Activated naive CD4-positive, alpha-beta T cell treated with anti-CD3 and anti-CD28 coated beads for 36 hours (primary cell): Measurements from ENCODE around the gene MTUS2. TPM values are rescaled to one million over a fixed set of nuclear protein-coding genes. Genes with fewer than 3 reads are reported as not detected.

Experiments used
- CTCF ChIA-PET: fragments of 350-600 bp; sonication (Branson Sonifier 250); formaldehyde crosslinking; loops from one replicate; lab custom pipeline; 2021; ENCODE audit warnings: antibody characterized with exemption; lab: Charles Lee
- DNase-seq: peaks from one replicate; pipeline ENCODE4 v3.0.0-alpha.2; 2020
- H3K27ac Mint-ChIP-seq: one replicate; pipeline ENCODE4 v1.8.0; 2021; ENCODE audit warnings: mild to moderate bottlenecking, mixed read lengths
- H3K27me3 Mint-ChIP-seq: one replicate; pipeline ENCODE4 v1.8.0; 2021; ENCODE audit warnings: low read depth, mixed read lengths
- H3K36me3 Mint-ChIP-seq: one replicate; pipeline ENCODE4 v1.8.0; 2021; ENCODE audit warnings: low read depth, mixed read lengths
- H3K4me1 Mint-ChIP-seq: one replicate; pipeline ENCODE4 v1.8.0; 2021; ENCODE audit warnings: low read depth, mixed read lengths
- H3K4me3 Mint-ChIP-seq: one replicate; pipeline ENCODE4 v1.8.0; 2021; ENCODE audit warnings: mild to moderate bottlenecking, moderate library complexity, mixed read lengths
- H3K9me3 Mint-ChIP-seq: one replicate; pipeline ENCODE4 v1.8.0; 2021; ENCODE audit warnings: mixed read lengths
- intact Hi-C: fragments of 100-400 bp; cut with micrococcal nuclease; formaldehyde crosslinking; loops from one replicate; pipeline ENCODE4 v1.15.1; 2023
- total RNA-seq, 2 experiments: library from RNA; stranded (reverse); gene quantifications; one replicate each; pipeline ENCODE4 v1.2.3, GENCODE V29; 2021

Gene MTUS2
- total RNA-seq, 2 experiments from 2014 or later = not detected

GRCh38 chr13:29429286-29429900, 609.3 kb downstream of the MTUS2 start:
- Mint-ChIP-seq H3K4me3 (no peak overlapping the region), H3K27ac (no peak overlapping the region), H3K4me1 (peaks cover 7% of the 10 kb centered on the region), H3K36me3 (no peaks in the 10 kb centered on the region), H3K27me3 (peaks cover 42% of the 10 kb centered on the region), H3K9me3 (no peaks in the 10 kb centered on the region)
- DNase-seq = no peak
- intact Hi-C loops = no loop called here
- CTCF ChIA-PET = no interaction called here

GRCh38 chr13:29434217-29434945, 614.2 kb downstream of the MTUS2 start:
- no peaks in the 10 kb centered on the region for H3K4me1 Mint-ChIP-seq
- CTCF ChIA-PET = interaction anchor here (0.8 kb wide), 1 partner anchor 9 kb away, joined by 4 read pairs; no protein-coding TSS in a partner anchor
- H3K4me3 Mint-ChIP-seq = no peak overlapping the region
- H3K27ac Mint-ChIP-seq = no peak overlapping the region
- intact Hi-C loops = no loop called here
- no peaks in the 10 kb centered on the region for H3K9me3 Mint-ChIP-seq
- no peak for DNase-seq
- peaks cover 21% of the 10 kb centered on the region for H3K27me3 Mint-ChIP-seq
- H3K36me3 Mint-ChIP-seq = no peaks in the 10 kb centered on the region

- no peak overlapping the region for H3K27ac Mint-ChIP-seq
- H3K27me3 Mint-ChIP-seq = peaks cover 16% of the 10 kb centered on the region
- intact Hi-C loops = no loop called here
- no peaks in the 10 kb centered on the region for H3K4me1 Mint-ChIP-seq
- CTCF ChIA-PET = no interaction called here
- DNase-seq = no peak
- no peaks in the 10 kb centered on the region for H3K36me3 Mint-ChIP-seq
- no peaks in the 10 kb centered on the region for H3K9me3 Mint-ChIP-seq
- H3K4me3 Mint-ChIP-seq = no peak overlapping the region
Measured at GRCh38 chr13:29435125-29435911, 615.2 kb downstream of the MTUS2 start.

GRCh38 chr13:29436291-29436690, 616.2 kb downstream of the MTUS2 start:
- no peak for DNase-seq
- H3K27ac Mint-ChIP-seq = no peak overlapping the region
- intact Hi-C loops = no loop called here
- H3K9me3 Mint-ChIP-seq = no peaks in the 10 kb centered on the region
- no peaks in the 10 kb centered on the region for H3K4me1 Mint-ChIP-seq
- H3K27me3 Mint-ChIP-seq = peaks cover 8% of the 10 kb centered on the region
- H3K36me3 Mint-ChIP-seq = no peaks in the 10 kb centered on the region
- no peak overlapping the region for H3K4me3 Mint-ChIP-seq
- CTCF ChIA-PET = no interaction called here

- Mint-ChIP-seq H3K27ac (no peak overlapping the region), H3K36me3 (no peaks in the 10 kb centered on the region), H3K9me3 (no peaks in the 10 kb centered on the region), H3K27me3 (peaks cover 5% of the 10 kb centered on the region), H3K4me3 (no peak overlapping the region), H3K4me1 (no peaks in the 10 kb centered on the region)
- intact Hi-C loops = no loop called here
- CTCF ChIA-PET = no interaction called here
- DNase-seq = no peak
Measured at GRCh38 chr13:29436721-29437280, 616.7 kb downstream of the MTUS2 start.

GRCh38 chr13:29438769-29439168, 618.6 kb downstream of the MTUS2 start:
- H3K4me3 Mint-ChIP-seq = no peak overlapping the region
- intact Hi-C loops = no loop called here
- H3K9me3 Mint-ChIP-seq = no peaks in the 10 kb centered on the region
- H3K36me3 Mint-ChIP-seq = no peaks in the 10 kb centered on the region
- H3K4me1 Mint-ChIP-seq = no peaks in the 10 kb centered on the region
- H3K27ac Mint-ChIP-seq = no peak overlapping the region
- CTCF ChIA-PET = no interaction called here
- no peak for DNase-seq
- peaks cover 5% of the 10 kb centered on the region for H3K27me3 Mint-ChIP-seq

- Mint-ChIP-seq H3K9me3 (no peaks in the 10 kb centered on the region), H3K4me3 (no peak overlapping the region), H3K36me3 (no peaks in the 10 kb centered on the region), H3K27me3 (peaks cover 1% of the 10 kb centered on the region), H3K4me1 (no peaks in the 10 kb centered on the region), H3K27ac (no peak overlapping the region)
- CTCF ChIA-PET = no interaction called here
- DNase-seq = no peak
- intact Hi-C loops = no loop called here
Measured at GRCh38 chr13:29439601-29440388, 619.7 kb downstream of the MTUS2 start.

- no peaks in the 10 kb centered on the region for H3K4me1 Mint-ChIP-seq
- H3K4me3 Mint-ChIP-seq = no peak overlapping the region
- H3K36me3 Mint-ChIP-seq = no peaks in the 10 kb centered on the region
- CTCF ChIA-PET = no interaction called here
- no peaks in the 10 kb centered on the region for H3K9me3 Mint-ChIP-seq
- no peaks in the 10 kb centered on the region for H3K27me3 Mint-ChIP-seq
- H3K27ac Mint-ChIP-seq = no peak overlapping the region
- DNase-seq = no peak
- intact Hi-C loops = no loop called here
Measured at GRCh38 chr13:29441306-29441705, 621.2 kb downstream of the MTUS2 start.

GRCh38 chr13:29446016-29446415, 625.9 kb downstream of the MTUS2 start:
- H3K36me3 Mint-ChIP-seq = no peaks in the 10 kb centered on the region
- peaks cover 6% of the 10 kb centered on the region for H3K27me3 Mint-ChIP-seq
- H3K9me3 Mint-ChIP-seq = no peaks in the 10 kb centered on the region
- no peak overlapping the region for H3K4me3 Mint-ChIP-seq
- no peaks in the 10 kb centered on the region for H3K4me1 Mint-ChIP-seq
- intact Hi-C loops = no loop called here
- H3K27ac Mint-ChIP-seq = no peak overlapping the region
- CTCF ChIA-PET = no interaction called here
- no peak for DNase-seq

- intact Hi-C loops = no loop called here
- Mint-ChIP-seq H3K36me3 (no peaks in the 10 kb centered on the region), H3K4me3 (no peak overlapping the region), H3K4me1 (no peaks in the 10 kb centered on the region), H3K9me3 (no peaks in the 10 kb centered on the region), H3K27me3 (peaks cover 6% of the 10 kb centered on the region), H3K27ac (no peak overlapping the region)
- no peak for DNase-seq
- CTCF ChIA-PET = no interaction called here
Measured at GRCh38 chr13:29448174-29448573, 628.0 kb downstream of the MTUS2 start.

- H3K4me3 Mint-ChIP-seq = no peak overlapping the region
- H3K27ac Mint-ChIP-seq = no peak overlapping the region
- intact Hi-C loops = no loop called here
- CTCF ChIA-PET = no interaction called here
- peaks cover 10% of the 10 kb centered on the region for H3K27me3 Mint-ChIP-seq
- no peaks in the 10 kb centered on the region for H3K9me3 Mint-ChIP-seq
- H3K36me3 Mint-ChIP-seq = no peaks in the 10 kb centered on the region
- DNase-seq = no peak
- H3K4me1 Mint-ChIP-seq = no peaks in the 10 kb centered on the region
Measured at GRCh38 chr13:29449726-29450125, 629.6 kb downstream of the MTUS2 start.

GRCh38 chr13:29451976-29452375, 631.8 kb downstream of the MTUS2 start:
- peaks cover 10% of the 10 kb centered on the region for H3K27me3 Mint-ChIP-seq
- H3K4me3 Mint-ChIP-seq = no peak overlapping the region
- no peak overlapping the region for H3K27ac Mint-ChIP-seq
- CTCF ChIA-PET = no interaction called here
- H3K9me3 Mint-ChIP-seq = no peaks in the 10 kb centered on the region
- H3K36me3 Mint-ChIP-seq = no peaks in the 10 kb centered on the region
- no peak for DNase-seq
- intact Hi-C loops = no loop called here
- H3K4me1 Mint-ChIP-seq = no peaks in the 10 kb centered on the region
